GM21360 (cell line): ENCODE data around the gene DHRSX.
"Not testable (repeated sequence)": the region's sequence is repeated elsewhere in the genome, so short reads cannot be mapped to it uniquely, and the experiment has no call there.

Experiments
- ATAC-seq: cut with Tn5 transposase; IDR thresholded peaks from one replicate; pipeline ENCODE4 v1.9.1; 2021; ENCODE audit warnings: mild to moderate bottlenecking, moderate library complexity; ENCODE audit not compliant: unreplicated experiment

DHRSX gene

GRCh38 chrX:2457289-2458133, 43.3 kb downstream of the DHRSX start:
- ATAC-seq, result no peak

- not testable (repeated sequence) for ATAC-seq
Observed at GRCh38 chrX:2456091-2456490, 44.7 kb downstream of the DHRSX start.

GRCh38 chrX:2454620-2455019, 46.2 kb downstream of the DHRSX start:
- ATAC-seq, result not testable (repeated sequence)

GRCh38 chrX:2452799-2453198, 48.0 kb downstream of the DHRSX start:
- no peak for ATAC-seq

GRCh38 chrX:2452317-2452784, 48.4 kb downstream of the DHRSX start:
- no peak for ATAC-seq

- no peak for ATAC-seq
Observed at GRCh38 chrX:2451501-2452316, 49.1 kb downstream of the DHRSX start.

GRCh38 chrX:2450681-2451080, 50.1 kb downstream of the DHRSX start:
- no peak for ATAC-seq

GRCh38 chrX:2449135-2449886, 51.5 kb downstream of the DHRSX start:
- ATAC-seq, result no peak

- no peak for ATAC-seq
Observed at GRCh38 chrX:2447484-2447883, 53.3 kb downstream of the DHRSX start.

GRCh38 chrX:2446815-2447214, 54.0 kb downstream of the DHRSX start:
- ATAC-seq, result no peak

- ATAC-seq, result no peak
Observed at GRCh38 chrX:2445662-2446623, 54.8 kb downstream of the DHRSX start.

- no peak for ATAC-seq
Observed at GRCh38 chrX:2442694-2443093, 58.1 kb downstream of the DHRSX start.

GRCh38 chrX:2441466-2441865, 59.3 kb downstream of the DHRSX start:
- ATAC-seq, result no peak

GRCh38 chrX:2439613-2440012, 61.2 kb downstream of the DHRSX start:
- no peak for ATAC-seq

GRCh38 chrX:2435465-2435864, 65.3 kb downstream of the DHRSX start:
- no peak for ATAC-seq

GRCh38 chrX:2434270-2435163, 66.3 kb downstream of the DHRSX start:
- no peak for ATAC-seq

- ATAC-seq, result no peak
Observed at GRCh38 chrX:2432298-2432863, 68.4 kb downstream of the DHRSX start.

- ATAC-seq, result no peak
Observed at GRCh38 chrX:2430265-2430825, 70.4 kb downstream of the DHRSX start.
